ENCODE data around the gene LYST.
A peak's percentile ranks its signal among the peaks of the same experiment; 100 is the strongest.
"Not testable (repeated sequence)": the region's sequence is repeated elsewhere in the genome, so short reads cannot be mapped to it uniquely, and the experiment has no call there.

Gene LYST

DNA sequence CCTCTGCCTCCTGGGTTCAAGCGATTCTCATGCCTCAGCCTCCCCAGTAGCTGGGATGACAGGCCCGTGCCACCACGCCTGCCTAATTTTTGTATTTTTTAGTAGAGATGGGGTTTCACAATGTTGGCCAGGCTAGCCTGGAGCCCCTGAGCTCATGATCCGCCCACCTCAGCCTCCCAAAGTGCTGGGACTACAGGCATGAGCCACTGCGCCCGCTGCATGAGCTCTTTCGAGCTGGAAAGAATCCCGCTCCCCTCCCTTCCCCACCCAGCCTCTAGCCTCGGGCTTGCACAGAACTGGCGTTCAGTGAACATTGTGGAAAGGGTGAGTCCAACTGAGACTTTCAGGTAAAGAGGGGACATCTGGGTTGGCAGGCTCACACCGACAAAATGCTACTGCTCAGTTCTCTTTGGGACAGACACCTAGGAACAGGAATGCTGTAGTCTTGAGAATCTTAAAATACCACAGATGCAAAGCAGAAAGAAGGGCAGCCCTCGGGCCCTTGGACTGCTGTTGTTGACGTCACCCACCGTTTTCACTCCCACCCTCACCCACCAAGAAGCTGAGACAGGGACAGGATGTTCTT is 207.4 kb downstream of the LYST start:
- peaks cover 10% of the 10 kb centered on the region; the same call in 1 of the 2 replicates for H3K4me1 ChIP-seq (ENCODE audit: insufficient read depth, low read length)
- H3K9me3 ChIP-seq (ENCODE audit: control insufficient read depth, insufficient read depth, low read length): no peaks in the 10 kb centered on the region
- H3K36me3 ChIP-seq (ENCODE audit: insufficient read depth, low read length): no peaks in the 10 kb centered on the region
- no peak overlapping the region for H3K9ac ChIP-seq (ENCODE audit: low read depth, low read length)

GRCh38 chr1:235657747-235658526 is 208.8 kb downstream of the LYST start:
- Histone ChIP-seq H3K9ac (ENCODE audit: low read depth, low read length) (no peak overlapping the region), H3K4me1 (ENCODE audit: insufficient read depth, low read length) (peaks cover 10% of the 10 kb centered on the region; the same call in 1 of the 2 replicates), H3K36me3 (ENCODE audit: insufficient read depth, low read length) (no peaks in the 10 kb centered on the region), H3K9me3 (ENCODE audit: control insufficient read depth, insufficient read depth, low read length) (no peaks in the 10 kb centered on the region)

GRCh38 chr1:235657269-235657668 is 209.4 kb downstream of the LYST start:
- no peaks in the 10 kb centered on the region for H3K9me3 ChIP-seq (ENCODE audit: control insufficient read depth, insufficient read depth, low read length)
- H3K36me3 ChIP-seq (ENCODE audit: insufficient read depth, low read length): no peaks in the 10 kb centered on the region
- H3K4me1 ChIP-seq (ENCODE audit: insufficient read depth, low read length): peaks cover 7% of the 10 kb centered on the region; the same call in 1 of the 2 replicates
- H3K9ac ChIP-seq (ENCODE audit: low read depth, low read length): no peak overlapping the region

- no peaks in the 10 kb centered on the region for H3K36me3 ChIP-seq (ENCODE audit: insufficient read depth, low read length)
- no peaks in the 10 kb centered on the region for H3K9me3 ChIP-seq (ENCODE audit: control insufficient read depth, insufficient read depth, low read length)
- H3K9ac ChIP-seq (ENCODE audit: low read depth, low read length): no peak overlapping the region
- H3K4me1 ChIP-seq (ENCODE audit: insufficient read depth, low read length): peaks cover 5% of the 10 kb centered on the region; the same call in 1 of the 2 replicates
These were observed 214.3 kb downstream of the LYST start for GRCh38 chr1:235652364-235652763.

DNA sequence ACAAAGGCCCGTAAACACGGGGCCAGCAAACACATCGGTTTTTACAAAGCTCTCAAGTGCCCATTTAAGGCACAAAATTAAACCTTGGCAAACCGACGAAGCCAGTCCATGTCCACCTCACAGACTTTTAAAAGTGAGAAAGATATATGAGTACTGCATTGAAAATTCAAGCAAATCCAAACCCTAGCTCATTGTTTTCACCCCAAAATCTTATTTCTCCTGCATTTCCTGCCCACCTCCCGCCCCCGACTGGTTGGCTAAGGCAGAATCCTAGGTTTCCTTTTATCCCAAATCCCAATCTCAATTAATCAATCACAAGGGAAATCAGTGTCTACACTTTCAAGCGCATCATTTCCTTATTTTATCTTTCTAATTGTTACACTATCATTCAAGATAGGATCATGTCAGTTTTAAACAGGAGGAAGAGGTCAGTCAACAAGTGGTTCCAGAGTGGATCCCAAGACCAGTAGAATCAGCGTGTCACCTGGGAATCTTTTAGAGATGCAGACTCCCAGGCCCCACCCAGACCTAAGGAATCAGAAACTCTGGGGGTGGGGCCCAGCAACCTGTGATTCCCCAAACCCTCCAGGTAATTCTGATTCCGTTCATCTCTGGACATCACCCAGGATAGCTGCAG is 215.4 kb downstream of the LYST start:
- Histone ChIP-seq H3K4me1 (ENCODE audit: insufficient read depth, low read length) (peaks cover 5% of the 10 kb centered on the region; the same call in 1 of the 2 replicates), H3K36me3 (ENCODE audit: insufficient read depth, low read length) (no peaks in the 10 kb centered on the region; the same call in 1 of the 2 replicates), H3K9me3 (ENCODE audit: control insufficient read depth, insufficient read depth, low read length) (no peaks in the 10 kb centered on the region), H3K9ac (ENCODE audit: low read depth, low read length) (peak overlapping the region; percentile 70)

DNA sequence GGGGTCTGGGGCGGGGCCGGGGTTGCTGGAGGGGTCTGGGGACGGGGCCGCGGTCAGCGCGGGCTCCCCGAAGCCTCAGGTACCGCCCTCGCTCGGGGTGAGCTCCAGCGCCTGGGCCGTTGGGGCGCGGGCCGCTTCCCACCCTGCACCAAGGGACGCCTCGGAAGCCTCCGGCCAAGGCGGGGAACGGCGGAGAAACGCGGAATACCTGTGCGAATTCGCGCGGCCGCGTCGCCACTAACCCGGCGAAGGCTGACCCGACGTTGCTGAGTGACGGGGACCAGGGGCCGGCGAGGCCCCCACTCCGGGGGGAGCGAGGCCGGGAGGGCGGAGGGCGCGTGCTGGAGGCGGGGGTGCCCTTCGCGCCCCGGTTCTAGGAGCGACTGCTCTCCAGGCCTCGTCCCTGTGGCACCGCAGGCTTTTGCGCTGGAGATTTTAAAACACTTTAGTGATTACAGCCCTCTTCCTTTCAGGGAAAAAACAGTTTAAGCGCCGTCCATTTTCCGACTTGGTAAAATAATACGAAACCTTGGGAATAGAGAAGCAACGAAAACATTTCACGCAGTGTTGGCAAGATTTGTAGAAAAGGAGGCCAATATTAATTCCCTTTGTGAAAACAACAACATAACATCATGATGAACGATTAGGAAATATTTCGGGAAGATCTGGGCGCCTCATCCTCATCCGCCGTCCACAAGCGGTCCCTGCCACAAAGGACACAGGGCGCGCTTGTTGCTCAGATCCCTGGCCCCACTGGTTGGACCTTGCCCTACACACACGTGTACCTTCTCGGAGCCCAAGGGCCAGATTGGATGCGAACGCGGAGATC is 216.2 kb downstream of the LYST start:
- H3K4me1 ChIP-seq (ENCODE audit: insufficient read depth, low read length): peaks cover 5% of the 10 kb centered on the region; the same call in 1 of the 2 replicates
- H3K9me3 ChIP-seq (ENCODE audit: control insufficient read depth, insufficient read depth, low read length): no peaks in the 10 kb centered on the region
- H3K36me3 ChIP-seq (ENCODE audit: insufficient read depth, low read length): no peaks in the 10 kb centered on the region; the same call in 1 of the 2 replicates
- H3K9ac ChIP-seq (ENCODE audit: low read depth, low read length): peak overlapping the region; percentile 70

GRCh38 chr1:235649368-235650163 is 217.1 kb downstream of the LYST start, which contains the start of gene GNG4:
Gene GNG4, minus strand, starts transcription at chr1:235649784. Its CDS starts 65,946 bp downstream, at chr1:235583838.
- Histone ChIP-seq H3K36me3 (ENCODE audit: insufficient read depth, low read length) (no peaks in the 10 kb centered on the region; the same call in 1 of the 2 replicates), H3K4me1 (ENCODE audit: insufficient read depth, low read length) (peaks cover 12% of the 10 kb centered on the region; the same call in 1 of the 2 replicates), H3K9me3 (ENCODE audit: control insufficient read depth, insufficient read depth, low read length) (no peaks in the 10 kb centered on the region), H3K9ac (ENCODE audit: low read depth, low read length) (peak within 1 kb of the TSS; percentile 70)

DNA sequence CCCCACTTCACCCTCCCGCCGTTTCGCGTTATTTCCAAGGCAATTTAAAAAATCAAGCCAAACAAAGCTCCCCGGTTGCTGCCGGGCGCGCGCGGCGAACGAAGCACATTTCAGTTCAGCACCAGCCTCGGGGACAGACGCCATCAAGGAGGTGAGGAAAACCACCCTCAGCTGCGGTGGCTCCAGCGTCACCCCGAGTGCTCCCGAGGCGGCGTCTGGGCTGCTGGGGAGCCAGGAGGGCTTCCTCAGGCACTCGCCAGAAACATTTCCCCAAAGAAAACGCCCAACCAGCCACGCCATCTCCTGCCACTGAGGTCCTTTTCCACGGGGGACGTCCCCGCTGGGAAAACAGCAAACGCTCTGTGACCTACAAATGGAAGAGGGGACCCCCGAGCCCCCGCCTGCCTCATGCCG is 217.7 kb downstream of the LYST start:
- Histone ChIP-seq H3K4me1 (ENCODE audit: insufficient read depth, low read length) (peaks cover 18% of the 10 kb centered on the region; the same call in 1 of the 2 replicates), H3K36me3 (ENCODE audit: insufficient read depth, low read length) (no peaks in the 10 kb centered on the region; the same call in 1 of the 2 replicates), H3K9me3 (ENCODE audit: control insufficient read depth, insufficient read depth, low read length) (no peaks in the 10 kb centered on the region), H3K9ac (ENCODE audit: low read depth, low read length) (peak overlapping the region; percentile 66; the same call in 1 of the 2 replicates)

- Histone ChIP-seq H3K36me3 (ENCODE audit: insufficient read depth, low read length) (no peaks in the 10 kb centered on the region; the same call in 1 of the 2 replicates), H3K9ac (ENCODE audit: low read depth, low read length) (peak overlapping the region; percentile 66), H3K4me1 (ENCODE audit: insufficient read depth, low read length) (peaks cover 23% of the 10 kb centered on the region), H3K9me3 (ENCODE audit: control insufficient read depth, insufficient read depth, low read length) (no peaks in the 10 kb centered on the region)
These were observed 218.2 kb downstream of the LYST start for GRCh38 chr1:235648407-235648907.

DNA sequence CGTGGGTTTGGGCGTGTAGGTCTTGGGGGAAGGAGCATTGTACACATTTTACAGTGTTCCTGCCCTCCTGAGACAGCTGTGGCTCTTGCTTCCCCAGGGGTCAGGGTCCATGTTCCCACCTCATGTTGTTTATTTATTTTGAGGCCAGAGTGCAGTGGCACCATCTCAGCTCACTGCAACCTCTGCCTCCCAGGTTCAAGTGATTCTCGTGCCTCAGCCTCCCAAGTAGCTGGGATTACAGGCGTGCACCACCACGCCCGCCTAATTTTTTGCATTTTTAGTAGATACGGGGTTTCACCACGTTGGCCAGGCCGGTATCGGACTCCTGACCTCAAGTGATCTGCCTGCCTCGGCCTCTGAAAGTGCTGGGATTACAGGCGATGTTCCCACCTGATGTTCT is 219.2 kb downstream of the LYST start:
- peaks cover 32% of the 10 kb centered on the region for H3K4me1 ChIP-seq (ENCODE audit: insufficient read depth, low read length)
- not testable (repeated sequence) for H3K36me3 ChIP-seq (ENCODE audit: insufficient read depth, low read length); H3K9me3 ChIP-seq (ENCODE audit: control insufficient read depth, insufficient read depth, low read length); H3K9ac ChIP-seq (ENCODE audit: low read depth, low read length)

- H3K4me1 ChIP-seq (ENCODE audit: insufficient read depth, low read length): peaks cover 36% of the 10 kb centered on the region
- H3K9me3 ChIP-seq (ENCODE audit: control insufficient read depth, insufficient read depth, low read length): no peaks in the 10 kb centered on the region
- H3K36me3 ChIP-seq (ENCODE audit: insufficient read depth, low read length): no peaks in the 10 kb centered on the region; the same call in 1 of the 2 replicates
- no peak overlapping the region for H3K9ac ChIP-seq (ENCODE audit: low read depth, low read length)
These were observed 220.2 kb downstream of the LYST start for GRCh38 chr1:235646463-235646862.

- Histone ChIP-seq H3K9me3 (ENCODE audit: control insufficient read depth, insufficient read depth, low read length) (no peaks in the 10 kb centered on the region), H3K9ac (ENCODE audit: low read depth, low read length) (no peak overlapping the region), H3K4me1 (ENCODE audit: insufficient read depth, low read length) (peaks cover 33% of the 10 kb centered on the region)
These were observed 221.9 kb downstream of the LYST start for GRCh38 chr1:235644693-235645305.

More at GRCh38 chr1:235644693-235645305, 221.9 kb downstream of the LYST start:
- H3K36me3 ChIP-seq (ENCODE audit: insufficient read depth, low read length): no peaks in the 10 kb centered on the region; the same call in 1 of the 2 replicates

Data from ES-I3 (cell line).